Measurements from ENCODE around the gene PLXNA4. TPM values are rescaled to one million over a fixed set of nuclear protein-coding genes. Genes with fewer than 3 reads are reported as not detected.

PLXNA4 gene
- total RNA-seq, 1 experiment from 2014 or later, result not detected

- RAD21 ChIA-PET (ENCODE audit: low non-redundant PET in 1 of 2, low total read pairs in 2 of 2, uncharacterized antibody in 2 of 2, unreplicated experiment in 2 of 2), result interaction anchor here in 1 of 2 experiments (0.6 kb wide), 1 partner anchor 70 kb away, joined by 4 read pairs; no protein-coding TSS in a partner anchor
- H3K27me3 ChIP-seq (ENCODE audit: insufficient read depth, low read length), result peaks cover 19% of the 10 kb centered on the region; the same call in 1 of the 2 replicates
- H3K27ac ChIP-seq (ENCODE audit: low read depth, low read length), result no peak overlapping the region
- intact Hi-C loops (cut with micrococcal nuclease), result no loop called here
- ATAC-seq (no peak), DNase-seq (ENCODE audit: low read depth, low spot score) (no peak)
- no TSS peak for BruUV-seq (replicated peaks)
- H3K36me3 ChIP-seq (ENCODE audit: control insufficient read depth in 1 of 2, insufficient read depth in 2 of 2, low read length in 2 of 2), result no peaks in the 10 kb centered on the region
- POLR2A ChIA-PET, result no interaction called here
- no peak overlapping the region for H3K9ac ChIP-seq (ENCODE audit: low read length)
- no peaks in the 10 kb centered on the region for H3K9me2 ChIP-seq (ENCODE audit: insufficient read depth)
- no peak for TF ChIP-seq ZFX (IDR thresholded peaks at IDR 0.05)
- no peak for TF ChIP-seq ZNF274 (IDR thresholded peaks at IDR 0.05; ENCODE audit: low read depth, low read length)
- no peak for TF ChIP-seq SRF (IDR thresholded peaks at IDR 0.05; ENCODE audit: low read depth)
- no peak for TF ChIP-seq POLR2AphosphoS5 (IDR thresholded peaks at IDR 0.05; ENCODE audit: low read depth, low read length)
- no peak for TF ChIP-seq ATF3 (IDR thresholded peaks at IDR 0.05)
- TF ChIP-seq CEBPB (IDR thresholded peaks at IDR 0.05; ENCODE audit: low read depth), result no peak
- H3K79me2 ChIP-seq (ENCODE audit: insufficient read depth, low read length), result no peaks in the 10 kb centered on the region
- H3K4me2 ChIP-seq (ENCODE audit: low read length), result no peak overlapping the region
- no peaks in the 10 kb centered on the region for H4K20me1 ChIP-seq (ENCODE audit: insufficient read depth)
- H3K4me3 ChIP-seq (replicated peaks in 1 of 2; ENCODE audit: low read depth in 1 of 2, low read length in 2 of 2), result no peak overlapping the region
- no peak overlapping the region for H2AFZ ChIP-seq (ENCODE audit: low read depth, low read length, poor library complexity, severe bottlenecking)
- no peaks in the 10 kb centered on the region for H3K4me1 ChIP-seq (ENCODE audit: control insufficient read depth in 1 of 2, insufficient read depth in 2 of 2, low read length in 2 of 2)
- H3K9me3 ChIP-seq (ENCODE audit: control insufficient read depth in 1 of 2, insufficient read depth in 1 of 2, low read depth in 1 of 2, low read length in 2 of 2), result no peaks in the 10 kb centered on the region
- CTCF ChIA-PET, result no interaction called here
Observed at GRCh38 chr7:132609906-132610520, 33.7 kb upstream of the PLXNA4 start.

- RAD21 ChIA-PET (ENCODE audit: low non-redundant PET in 1 of 2, low total read pairs in 2 of 2, uncharacterized antibody in 2 of 2, unreplicated experiment in 2 of 2), result interaction anchor here in 1 of 2 experiments (0.6 kb wide), 1 partner anchor 69 kb away, joined by 4 read pairs; no protein-coding TSS in a partner anchor
- H3K9ac ChIP-seq (ENCODE audit: low read length), result no peak overlapping the region
- no peaks in the 10 kb centered on the region for H3K36me3 ChIP-seq (ENCODE audit: control insufficient read depth in 1 of 2, insufficient read depth in 2 of 2, low read length in 2 of 2)
- intact Hi-C loops (cut with micrococcal nuclease), result no loop called here
- no peak overlapping the region for H3K4me3 ChIP-seq (replicated peaks in 1 of 2; ENCODE audit: low read depth in 1 of 2, low read length in 2 of 2)
- no peaks in the 10 kb centered on the region for H3K9me3 ChIP-seq (ENCODE audit: control insufficient read depth in 1 of 2, insufficient read depth in 1 of 2, low read depth in 1 of 2, low read length in 2 of 2)
- H3K4me2 ChIP-seq (ENCODE audit: low read length), result no peak overlapping the region
- no peaks in the 10 kb centered on the region for H3K4me1 ChIP-seq (ENCODE audit: control insufficient read depth in 1 of 2, insufficient read depth in 2 of 2, low read length in 2 of 2)
- POLR2A ChIA-PET, result no interaction called here
- DNase-seq (ENCODE audit: low read depth, low spot score) (no peak), ATAC-seq (no peak)
- TF ChIP-seq EGR1 (IDR thresholded peaks at IDR 0.05; ENCODE audit: low read depth) (no peak), MAX (IDR thresholded peaks at IDR 0.05) (no peak), FOSL1 (IDR thresholded peaks at IDR 0.05; ENCODE audit: low read depth) (no peak), ZBTB33 (IDR thresholded peaks at IDR 0.05; ENCODE audit: extremely low read depth, insufficient replicate concordance, low read length) (no peak), ATF3 (IDR thresholded peaks at IDR 0.05) (no peak), ZFX (IDR thresholded peaks at IDR 0.05) (no peak), CTCF (IDR thresholded peaks at IDR 0.05 in 2 of 3, conservative IDR thresholded peaks at IDR 0.05 in 1 of 3; ENCODE audit: borderline replicate concordance in 1 of 3, insufficient read depth in 1 of 3, low read depth in 2 of 3, low read length in 2 of 3) (no peak), POLR2AphosphoS5 (IDR thresholded peaks at IDR 0.05; ENCODE audit: low read depth, low read length) (no peak), POLR2A (IDR thresholded peaks at IDR 0.05; ENCODE audit: borderline replicate concordance, extremely low read depth, insufficient read depth, insufficient read length) (no peak), CBX3 (IDR thresholded peaks at IDR 0.05; ENCODE audit: low read depth) (no peak), SIN3A (IDR thresholded peaks at IDR 0.05; ENCODE audit: low read depth) (no peak)
- H3K79me2 ChIP-seq (ENCODE audit: insufficient read depth, low read length), result no peaks in the 10 kb centered on the region
- no TSS peak for BruUV-seq (replicated peaks)
- no peaks in the 10 kb centered on the region for H4K20me1 ChIP-seq (ENCODE audit: insufficient read depth)
- H2AFZ ChIP-seq (ENCODE audit: low read depth, low read length, poor library complexity, severe bottlenecking), result no peak overlapping the region
- peaks cover 25% of the 10 kb centered on the region for H3K27me3 ChIP-seq (ENCODE audit: insufficient read depth, low read length)
- CTCF ChIA-PET, result no interaction called here
- H3K27ac ChIP-seq (ENCODE audit: low read depth, low read length), result no peak overlapping the region
- H3K9me2 ChIP-seq (ENCODE audit: insufficient read depth), result no peaks in the 10 kb centered on the region
Observed at GRCh38 chr7:132609222-132609621, 33.0 kb upstream of the PLXNA4 start.
